GM19025 (cell line): ENCODE measurements around the gene PPFIA3.
"Not testable (repeated sequence)": the region's sequence is repeated elsewhere in the genome, so short reads cannot be mapped to it uniquely, and the experiment has no call there.

Experiments
- ATAC-seq: cut with Tn5 transposase; IDR thresholded peaks from one replicate; pipeline ENCODE4 v1.9.1; 2021; ENCODE audit warnings: mild to moderate bottlenecking, low read depth, moderate library complexity; ENCODE audit not compliant: unreplicated experiment

The PPFIA3 gene

DNA sequence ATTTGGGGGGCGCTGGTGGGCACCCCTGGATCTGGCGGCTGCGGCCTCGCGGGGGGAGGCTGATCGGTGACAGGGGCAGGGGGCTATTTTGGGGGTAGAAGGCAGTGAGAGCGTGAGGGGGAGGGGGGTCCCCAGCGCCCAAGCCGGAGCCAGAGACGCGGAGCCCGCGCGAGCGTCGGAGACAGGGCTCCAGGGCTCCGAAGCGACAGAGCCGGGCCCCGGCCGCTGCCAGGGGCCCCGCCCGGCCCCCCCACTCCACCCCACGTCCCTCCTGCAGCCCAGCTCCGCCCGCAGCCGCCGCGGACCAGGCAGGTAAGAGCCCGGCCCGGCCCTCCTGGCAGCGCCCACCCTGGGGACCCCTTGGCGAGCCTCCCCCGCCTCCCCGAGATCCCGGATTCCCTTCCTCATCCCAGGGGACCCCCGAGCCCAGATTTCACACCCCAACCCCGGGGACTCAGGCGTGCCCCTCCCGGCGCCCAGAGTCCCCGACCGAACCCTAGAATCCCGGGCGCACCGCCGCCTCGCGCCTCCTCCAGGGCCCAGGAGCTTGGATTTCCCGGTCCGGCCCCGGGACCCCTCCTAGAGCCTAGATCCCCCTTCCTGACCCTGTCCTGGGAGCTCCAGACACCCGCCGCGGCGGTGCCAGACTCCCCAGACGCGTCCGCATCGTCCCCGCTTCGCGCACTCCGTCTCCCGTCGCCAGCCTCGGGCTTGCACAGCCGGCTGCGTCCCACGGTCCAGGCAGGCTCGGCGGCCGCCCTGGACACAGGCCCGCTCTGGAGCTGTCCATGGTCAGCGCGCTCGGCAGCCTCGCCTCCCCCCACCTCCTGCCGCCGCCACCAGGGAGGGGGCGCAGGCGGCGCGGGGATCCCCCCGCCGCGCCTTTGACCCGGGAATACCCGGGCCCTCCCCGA is at the start of gene PPFIA3:
PPFIA3 (plus strand) TSS at position 134 of the 914 bp plus-strand sequence. CDS start 8,330 bp downstream, outside the sequence.
- no peak for ATAC-seq

DNA sequence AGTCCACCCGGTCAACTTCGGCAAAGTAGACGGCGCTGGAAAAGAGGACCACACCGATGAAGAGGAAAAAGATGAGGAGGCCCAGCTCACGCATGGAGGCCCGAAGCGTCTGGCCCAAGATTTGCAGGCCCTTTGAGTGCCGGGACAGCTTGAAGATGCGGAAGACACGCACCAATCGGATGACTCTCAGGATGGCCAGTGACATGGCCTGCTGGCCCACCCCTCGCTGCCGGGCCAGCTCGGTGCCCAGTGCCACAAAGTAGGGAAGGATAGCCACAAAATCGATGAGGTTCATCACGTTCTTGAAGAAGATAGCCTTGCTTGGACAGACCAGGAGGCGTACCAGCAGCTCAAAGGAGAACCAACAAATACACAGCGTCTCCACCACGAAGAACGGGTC is 48.9 kb upstream of the PPFIA3 start:
- ATAC-seq = no peak

DNA sequence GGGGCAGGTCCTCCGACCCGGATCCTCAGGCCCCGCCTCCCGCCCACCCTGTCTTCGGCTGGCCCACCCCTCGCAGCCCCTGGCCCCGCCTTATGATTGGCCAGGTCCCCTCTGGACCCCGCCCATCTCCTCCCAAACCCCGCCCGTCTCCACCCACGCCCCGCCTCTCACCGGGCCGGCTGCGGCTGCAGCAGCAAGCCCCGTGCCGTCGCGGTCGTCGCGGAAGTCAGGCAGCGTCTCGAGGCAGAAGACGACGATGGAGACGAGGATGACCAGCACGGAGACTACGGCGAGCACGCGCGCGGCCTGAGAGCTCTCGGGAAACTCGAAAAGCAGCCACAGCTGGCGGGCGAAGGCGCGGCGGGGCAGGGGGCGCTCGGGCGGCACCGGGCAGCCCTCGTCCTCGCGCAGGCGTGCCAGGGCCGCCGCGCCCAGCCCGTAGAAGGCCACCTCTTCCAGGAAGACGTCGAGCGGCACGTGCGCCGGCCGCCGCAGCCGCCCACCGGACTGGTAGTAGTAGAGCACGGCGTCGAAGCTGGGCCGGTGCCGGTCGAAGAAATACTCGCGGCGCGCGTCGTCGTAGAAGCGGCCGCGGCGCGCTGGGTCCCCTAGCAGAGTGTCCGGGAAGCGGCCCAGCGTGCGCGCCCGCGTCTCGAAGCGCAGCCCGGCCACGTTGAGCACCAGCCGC is 47.3 kb upstream of the PPFIA3 start:
- ATAC-seq = no peak

DNA sequence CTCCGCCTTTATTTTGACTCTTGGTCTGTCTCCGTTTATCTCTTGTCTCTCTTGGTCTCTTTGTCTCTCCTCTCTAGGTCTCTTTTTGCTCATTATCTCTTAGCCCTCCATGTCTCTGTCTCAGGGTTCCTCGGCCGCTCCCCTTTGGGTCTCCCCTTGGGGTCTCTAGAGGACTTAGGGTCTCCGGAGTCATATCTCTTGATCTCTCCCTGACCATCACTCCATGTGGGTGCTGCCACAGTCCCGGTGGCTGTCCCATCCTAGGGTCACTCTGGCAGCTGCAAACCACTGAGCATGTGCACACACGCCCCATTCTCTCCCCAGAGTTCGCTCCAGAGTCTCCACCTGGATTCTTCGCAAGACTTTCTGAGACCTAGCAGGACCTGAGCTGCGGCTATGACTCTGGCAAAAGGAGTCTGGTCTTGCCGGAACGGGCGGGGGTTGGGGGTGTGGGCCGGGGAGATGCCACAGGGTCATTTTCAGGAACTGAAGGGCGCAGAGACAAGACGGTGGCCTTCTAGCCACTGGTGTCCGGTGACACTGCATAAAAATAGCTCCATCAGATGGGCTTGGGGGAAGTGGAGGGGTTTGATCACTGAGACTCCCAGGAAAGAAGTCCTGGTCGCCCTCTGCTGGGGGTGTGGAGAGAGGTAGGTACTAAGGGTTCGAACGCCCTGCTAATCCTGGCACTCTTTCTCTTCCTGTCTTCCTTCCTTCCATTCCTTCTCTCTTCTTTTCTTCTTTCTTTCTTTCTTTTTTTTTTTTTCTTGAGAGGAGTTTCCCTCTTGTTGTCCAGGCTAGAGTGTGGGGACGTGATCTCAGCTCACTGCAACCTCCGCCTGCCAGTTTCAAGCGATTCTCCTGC is 45.6 kb upstream of the PPFIA3 start:
- ATAC-seq = no peak

DNA sequence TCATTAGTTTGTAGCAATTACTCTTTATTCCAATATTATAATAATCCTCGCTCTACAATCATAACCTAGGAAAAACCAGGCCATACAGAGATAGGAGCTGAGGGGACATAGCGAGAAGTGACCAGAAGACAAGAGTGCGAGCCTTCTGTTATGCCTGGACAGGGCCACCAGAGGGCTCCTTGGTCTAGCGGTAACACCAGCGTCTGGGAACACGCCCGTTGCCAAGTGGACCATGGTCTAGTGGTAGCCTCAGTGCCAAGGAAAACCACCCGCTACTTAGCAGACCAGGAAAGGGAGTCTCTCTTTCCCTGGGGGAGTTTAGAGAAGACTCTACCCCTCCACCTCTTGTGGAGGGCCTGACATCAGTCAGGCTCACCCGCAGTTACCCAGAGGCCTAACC is 44.5 kb upstream of the PPFIA3 start:
- not testable (repeated sequence) for ATAC-seq

GRCh38 chr19:49080392-49080791 is 39.0 kb upstream of the PPFIA3 start:
- ATAC-seq = no peak

GRCh38 chr19:49081273-49081672 is 38.1 kb upstream of the PPFIA3 start:
- ATAC-seq = no peak

DNA sequence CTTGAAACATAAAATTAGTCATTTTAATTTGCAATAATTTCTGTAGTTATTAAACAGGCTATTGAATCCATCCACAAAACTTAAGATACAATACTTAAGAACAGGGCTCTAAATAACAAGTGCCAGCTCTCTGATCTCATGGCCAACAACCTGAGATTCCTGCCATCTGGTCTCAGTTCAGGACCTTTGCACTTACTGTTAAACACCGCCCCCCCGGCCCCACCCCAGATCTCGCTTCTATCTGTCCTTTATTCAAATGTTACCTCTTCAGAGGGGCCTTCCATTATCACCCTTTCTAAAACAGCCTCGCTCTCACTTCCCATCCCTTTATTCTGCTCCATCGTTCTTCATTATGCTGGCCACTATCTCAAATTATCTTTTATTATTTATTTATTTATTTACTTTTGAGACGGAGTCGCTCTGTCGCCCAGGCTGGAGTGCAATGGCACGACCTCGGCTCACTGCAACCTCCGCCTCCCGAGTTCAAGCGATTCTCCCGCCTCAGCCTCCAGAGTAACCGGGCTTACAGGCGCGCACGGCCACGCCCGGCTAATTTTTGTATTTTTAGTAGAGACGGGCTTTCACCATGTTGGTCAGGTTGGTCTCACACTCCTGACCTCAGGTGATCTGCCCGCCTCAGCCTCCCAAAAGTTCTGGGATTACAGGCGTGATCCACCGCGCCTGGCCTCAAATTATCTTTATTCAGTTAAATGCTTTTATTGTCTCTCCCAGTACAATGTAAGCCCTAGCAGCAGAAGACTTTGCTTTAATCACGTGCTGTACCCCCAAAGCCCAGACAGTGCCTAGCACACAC is 34.9 kb upstream of the PPFIA3 start:
- ATAC-seq = no peak

- ATAC-seq = peak; percentile 81
Observed at GRCh38 chr19:49085020-49085867, 34.1 kb upstream of the PPFIA3 start, which contains the start of gene SNRNP70. Gene SNRNP70 (plus strand): TSS chr19:49085451. CDS start chr19:49086415, 964 bp downstream.

GRCh38 chr19:49085868-49086232 is 33.5 kb upstream of the PPFIA3 start:
- ATAC-seq = no peak

DNA sequence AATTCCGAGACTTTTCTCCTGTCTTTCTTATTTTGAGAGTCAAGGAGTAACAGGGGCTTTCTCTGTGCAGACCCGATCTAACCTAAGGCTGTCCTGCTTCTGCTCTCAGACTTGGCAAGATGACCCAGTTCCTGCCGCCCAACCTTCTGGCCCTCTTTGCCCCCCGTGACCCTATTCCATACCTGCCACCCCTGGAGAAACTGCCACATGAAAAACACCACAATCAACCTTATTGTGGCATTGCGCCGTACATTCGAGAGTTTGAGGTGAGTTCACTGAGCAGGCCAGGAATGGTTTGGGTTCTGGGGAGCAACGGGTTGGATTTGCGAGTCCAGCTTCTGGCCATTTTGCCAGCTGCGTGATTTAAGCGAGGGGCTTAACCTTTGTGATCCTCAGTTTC is 33.0 kb upstream of the PPFIA3 start:
- ATAC-seq = no peak

DNA sequence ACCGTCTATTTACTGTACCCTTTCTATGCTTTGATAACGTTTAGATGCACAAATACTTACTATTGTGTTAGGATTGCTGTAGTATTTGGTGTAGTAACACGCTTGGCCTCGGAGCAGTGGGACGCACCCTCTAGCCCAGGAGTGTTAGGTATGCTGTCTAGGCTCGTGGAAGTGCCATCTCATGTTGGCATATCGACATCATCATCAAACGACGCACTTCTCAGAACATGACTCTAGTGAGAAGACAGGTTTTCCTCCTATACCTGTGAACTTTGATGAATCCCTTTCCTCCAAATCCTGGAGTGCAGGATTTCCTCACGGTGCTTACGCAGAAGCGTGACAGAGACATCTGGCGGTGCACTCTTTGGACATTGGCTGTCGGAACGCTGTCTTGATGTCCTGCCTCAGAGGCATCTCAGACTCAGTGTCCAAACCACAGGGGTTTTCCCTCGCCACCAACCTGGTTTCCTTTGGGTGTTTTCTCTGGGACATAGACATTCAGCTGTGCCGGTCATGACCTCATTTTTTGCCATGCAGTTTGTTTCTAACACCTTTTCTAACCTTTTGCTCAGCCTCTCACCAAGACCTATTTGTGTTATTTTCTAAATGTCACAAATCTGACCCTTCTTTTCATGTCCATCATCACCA is 27.8 kb upstream of the PPFIA3 start:
- no peak for ATAC-seq

DNA sequence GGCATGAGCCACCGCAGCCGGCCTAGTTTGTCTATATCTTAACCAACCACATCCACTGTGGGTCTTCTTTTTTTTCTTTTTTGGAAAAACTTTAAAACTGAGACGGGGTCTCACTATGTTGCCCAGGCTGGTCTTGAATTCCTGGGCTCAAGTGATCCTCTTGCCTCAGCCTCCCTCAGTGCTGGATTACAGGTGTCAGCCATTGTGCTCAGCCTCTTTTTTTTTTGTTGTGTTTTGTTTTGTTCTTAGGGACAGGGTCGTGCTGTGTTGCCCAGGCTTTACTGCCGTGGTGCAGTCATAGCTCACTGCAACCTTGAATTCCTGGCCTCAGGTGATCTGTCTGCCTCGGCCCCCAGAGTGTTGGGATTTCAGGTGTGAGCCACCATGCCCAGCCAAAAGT is 26.7 kb upstream of the PPFIA3 start:
- ATAC-seq = no peak

- ATAC-seq = no peak
Observed at GRCh38 chr19:49094505-49095482, 24.6 kb upstream of the PPFIA3 start.

DNA sequence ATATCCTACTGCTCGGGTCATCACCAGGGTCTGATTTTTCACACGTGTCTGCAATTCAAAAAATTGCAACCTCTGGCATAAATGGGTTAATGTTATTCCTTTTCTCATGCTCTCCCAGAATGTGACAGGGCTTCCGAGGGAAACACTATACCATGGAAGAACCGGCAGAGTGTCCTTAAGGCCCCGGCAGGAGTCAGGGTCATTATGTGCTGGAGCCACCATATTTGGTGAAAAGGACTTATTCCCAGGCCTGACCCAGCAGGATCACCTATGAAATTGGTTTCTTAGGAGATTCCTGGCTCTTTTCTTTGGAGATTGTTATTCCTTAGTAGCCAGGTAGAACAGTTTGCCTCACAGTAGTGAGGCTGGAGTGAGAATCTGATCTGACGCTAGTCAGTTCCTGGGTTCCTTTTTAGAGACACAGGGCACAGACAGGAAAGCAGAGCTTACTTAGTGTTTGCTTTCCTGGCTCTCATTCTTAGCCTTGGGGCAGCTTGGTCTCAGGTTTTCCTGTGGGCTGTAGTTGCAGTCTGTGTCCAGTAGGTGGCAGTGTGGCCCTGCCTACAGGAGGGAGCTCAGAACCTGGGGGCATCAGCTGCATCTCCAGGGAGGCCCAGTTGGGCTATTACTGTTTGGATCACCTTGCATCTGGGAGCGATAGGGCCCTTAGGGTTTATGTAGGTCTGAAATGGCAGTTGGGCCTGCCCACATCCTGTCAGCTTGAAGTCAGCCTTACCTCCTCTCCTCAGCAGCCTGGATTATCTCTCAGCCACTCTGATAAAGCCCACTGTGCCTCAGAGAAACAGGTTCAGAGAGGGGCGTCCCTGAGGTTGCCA is 21.7 kb upstream of the PPFIA3 start:
- ATAC-seq = no peak

DNA sequence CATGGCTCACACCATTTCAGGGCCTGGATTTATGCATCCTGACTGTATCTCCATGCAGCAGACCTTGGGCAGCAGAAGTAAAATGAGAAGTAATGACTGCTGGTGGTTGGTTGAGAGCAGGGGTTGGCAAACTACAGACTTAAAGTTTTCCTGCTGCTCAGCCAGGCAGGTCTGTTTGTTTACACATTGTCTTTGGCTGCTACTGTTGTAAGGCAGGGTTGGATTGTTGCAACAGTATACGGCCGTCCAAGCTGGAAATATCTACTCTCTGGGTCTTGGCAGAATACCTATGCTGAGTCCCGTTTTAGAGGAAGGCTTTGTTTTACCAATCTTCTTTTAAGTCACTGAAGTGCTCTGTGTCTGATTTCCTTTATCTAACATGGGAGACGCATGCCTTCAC is 20.5 kb upstream of the PPFIA3 start:
- ATAC-seq = no peak

- ATAC-seq = no peak
Observed at GRCh38 chr19:49101160-49101559, 18.2 kb upstream of the PPFIA3 start.
